Amygdala (tissue), 56 donors: ENCODE measurements around the gene MS4A8.

Experiments used
- DNase-seq, 56 donors: peaks; one replicate each; lab custom pipeline; 2025; lab: John Stamatoyannopoulos, UW

MS4A8 gene

DNA sequence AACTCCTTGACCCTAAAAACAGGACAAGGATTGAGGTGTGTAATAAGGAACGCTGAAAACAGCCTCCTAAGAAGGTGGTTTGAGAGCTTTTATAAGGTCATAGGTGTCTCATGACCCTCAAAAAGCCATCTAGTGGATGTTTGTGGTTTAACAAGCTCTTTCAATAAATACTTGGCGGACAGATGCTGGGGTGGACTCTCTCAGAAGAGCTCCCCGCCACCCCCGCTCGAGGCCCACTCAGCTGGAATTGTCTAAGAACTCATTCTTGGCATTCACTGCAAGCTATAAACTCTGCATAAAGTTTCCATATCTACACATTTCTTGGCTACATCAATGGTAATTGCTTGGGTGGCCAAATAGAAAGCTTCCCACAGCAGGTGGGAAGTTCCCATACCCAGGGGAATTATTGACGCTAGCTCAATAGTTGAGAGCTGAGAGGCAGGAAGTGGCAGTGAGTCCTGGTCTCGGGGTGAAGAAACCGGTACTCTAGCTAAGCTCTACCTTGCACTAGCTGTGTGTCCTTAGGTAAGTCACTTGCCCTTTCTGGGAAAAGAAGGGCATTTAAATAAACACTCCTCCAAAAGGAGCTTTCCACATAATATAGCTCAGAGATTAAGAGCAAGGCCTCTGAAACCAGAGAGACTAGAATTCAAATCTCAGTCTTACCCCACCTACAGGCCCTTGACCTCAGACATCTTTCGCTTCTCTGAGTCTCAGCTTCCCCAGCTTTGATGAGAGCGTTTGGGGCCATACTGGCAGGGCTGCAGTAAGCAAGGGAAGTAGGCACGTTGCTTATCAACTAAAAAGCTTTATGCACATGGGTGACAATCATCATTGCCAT, 63.7 kb downstream of the MS4A8 start:
- DNase-seq = no peak

DNA sequence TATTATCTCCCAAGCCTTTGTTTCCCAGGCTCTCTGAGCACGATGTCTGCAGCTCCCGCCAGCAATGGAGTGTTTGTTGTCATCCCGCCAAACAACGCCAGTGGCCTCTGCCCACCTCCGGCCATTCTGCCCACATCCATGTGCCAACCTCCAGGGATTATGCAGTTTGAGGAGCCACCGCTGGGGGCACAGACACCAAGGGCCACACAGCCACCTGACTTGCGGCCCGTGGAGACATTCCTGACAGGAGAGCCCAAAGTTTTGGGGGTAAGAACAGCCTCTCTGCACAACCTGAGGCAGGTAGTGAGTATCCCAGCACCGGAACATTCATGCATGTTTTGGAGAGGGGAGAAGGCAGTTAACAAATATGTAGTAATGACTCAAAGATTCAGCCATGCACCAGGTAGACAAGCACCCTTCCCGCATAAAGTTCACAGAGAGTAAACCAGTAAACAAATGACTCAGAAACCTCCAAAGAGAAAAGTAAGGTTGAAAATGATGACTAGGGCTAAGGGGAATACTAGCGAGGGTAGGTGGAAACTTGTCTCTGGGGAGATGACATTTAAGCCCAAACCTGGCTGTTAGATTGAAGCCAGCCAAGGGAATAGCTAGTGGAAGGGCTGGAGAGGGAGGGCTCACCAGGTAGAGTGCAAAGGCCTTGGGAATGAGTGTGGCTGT, 64.4 kb downstream of the MS4A8 start:
- no peak for DNase-seq

DNA sequence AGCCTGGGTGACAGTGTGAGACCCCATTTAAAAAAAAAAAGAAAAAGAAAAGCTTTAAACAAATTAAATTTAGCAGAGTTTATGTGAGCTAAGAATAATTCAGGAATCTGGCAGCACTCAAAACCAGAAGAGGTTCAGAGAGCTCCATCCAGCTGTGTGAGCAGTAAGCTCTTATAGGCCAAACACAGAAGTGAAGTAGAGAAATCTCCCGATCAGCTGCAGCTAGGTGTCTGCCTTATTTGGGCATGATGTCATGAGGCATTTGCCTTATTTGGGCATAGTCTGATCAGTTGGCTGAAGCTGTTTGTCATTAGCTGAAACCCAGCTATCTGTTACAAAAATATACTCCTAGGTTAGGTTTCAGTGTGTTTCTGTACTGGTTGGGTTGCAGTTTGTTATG, 65.5 kb downstream of the MS4A8 start:
- DNase-seq = no peak

DNA sequence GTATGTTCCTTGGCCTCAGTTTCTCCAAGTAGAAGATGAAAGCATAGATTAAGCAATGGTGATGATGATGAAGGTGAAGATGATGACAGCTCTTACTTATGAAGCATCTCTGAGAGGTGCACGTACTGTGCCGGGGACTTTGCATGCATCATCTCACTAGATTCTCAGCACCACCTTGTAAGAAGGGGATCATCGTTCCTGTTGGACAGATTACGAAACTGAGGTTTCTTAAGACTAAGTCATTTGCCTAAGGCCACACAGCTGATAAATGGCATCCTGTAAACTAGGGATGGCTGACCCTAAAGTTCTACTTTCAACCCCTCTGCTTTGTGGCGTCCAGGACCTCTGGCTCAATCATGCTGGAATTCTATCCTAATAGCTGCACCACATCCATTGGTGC, 65.9 kb downstream of the MS4A8 start:
- no peak for DNase-seq
